NCI-H82 treated with DMSO at 0.1 percent for 48 hours (cell line): ENCODE data around the gene FOXR1.
"Not testable (repeated sequence)": the region's sequence is repeated elsewhere in the genome, so short reads cannot be mapped to it uniquely, and the experiment has no call there.

Experiments
- DNase-seq: peaks from one replicate; lab custom pipeline; 2025; ENCODE audit not compliant: unreplicated experiment; lab: John Stamatoyannopoulos, UW

FOXR1 gene

GRCh38 chr11:118991486-118992038, 20.0 kb downstream of the FOXR1 start:
- DNase-seq = not testable (repeated sequence)

- no peak for DNase-seq
Observed at GRCh38 chr11:118996926-118997626, 25.5 kb downstream of the FOXR1 start.

GRCh38 chr11:118997627-118998387, 26.2 kb downstream of the FOXR1 start, which contains the start of gene CENATAC:
Gene CENATAC (plus strand): TSS chr11:118998138. CDS start chr11:118998198, 60 bp downstream.
- peak; percentile 69 for DNase-seq

- no peak for DNase-seq
Observed at GRCh38 chr11:118998388-118998717, 26.8 kb downstream of the FOXR1 start.

- DNase-seq = no peak
Observed at GRCh38 chr11:118998822-118999221, 27.3 kb downstream of the FOXR1 start.

- DNase-seq = no peak
Observed at GRCh38 chr11:119000906-119001305, 29.3 kb downstream of the FOXR1 start.

- DNase-seq = no peak
Observed at GRCh38 chr11:119006656-119007055, 35.1 kb downstream of the FOXR1 start.

GRCh38 chr11:119011476-119012053, 40.0 kb downstream of the FOXR1 start:
- no peak for DNase-seq

GRCh38 chr11:119012629-119013170, 41.1 kb downstream of the FOXR1 start:
- DNase-seq = no peak

GRCh38 chr11:119014209-119014924, 42.8 kb downstream of the FOXR1 start:
- DNase-seq = no peak

GRCh38 chr11:119015054-119015611, 43.6 kb downstream of the FOXR1 start:
- DNase-seq = no peak

- DNase-seq = no peak
Observed at GRCh38 chr11:119016216-119017009, 44.9 kb downstream of the FOXR1 start.

- not testable (repeated sequence) for DNase-seq
Observed at GRCh38 chr11:119017377-119017776, 45.8 kb downstream of the FOXR1 start.

- peak; percentile 87 for DNase-seq
Observed at GRCh38 chr11:119018074-119018938, 46.7 kb downstream of the FOXR1 start, which contains the start of the genes RPS25 and TRAPPC4. Gene RPS25 (minus strand): TSS chr11:119018343. CDS start chr11:119018284, 59 bp downstream. Gene TRAPPC4 (plus strand): TSS chr11:119018766. CDS start chr11:119018796, 30 bp downstream.

GRCh38 chr11:119019996-119020395, 48.4 kb downstream of the FOXR1 start:
- no peak for DNase-seq

- DNase-seq = no peak
Observed at GRCh38 chr11:119021631-119022030, 50.1 kb downstream of the FOXR1 start.

- no peak for DNase-seq
Observed at GRCh38 chr11:119023741-119024140, 52.2 kb downstream of the FOXR1 start.

GRCh38 chr11:119024430-119025098, 53.0 kb downstream of the FOXR1 start:
- no peak for DNase-seq
